HEK293T (cell line): Measurements from ENCODE around the gene CNST.

Experiments
- CTCF ChIA-PET: fragments of 350-600 bp; formaldehyde crosslinking; extraction: SDS; loops from one replicate; lab custom pipeline; 2021; ENCODE audit warnings: antibody characterized with exemption, inconsistent platforms; lab: Yijun Ruan, JAX
- POLR2A ChIA-PET: fragments of 350-600 bp; formaldehyde crosslinking; extraction: SDS; loops from one replicate; lab custom pipeline; 2020; ENCODE audit warnings: antibody characterized with exemption, inconsistent platforms; lab: Yijun Ruan, JAX
- DNase-seq: peaks from one replicate; pipeline ENCODE4 v3.0.0; 2012; ENCODE audit warnings: mixed read lengths; ENCODE audit errors: extremely low spot score
- ARNT ChIP-seq: fragments of 450-650 bp; IDR thresholded peaks from 2 replicates; pipeline ENCODE4 v1.6.1; 2017; ENCODE audit warnings: mild to moderate bottlenecking
- BHLHE40 ChIP-seq: fragments of 450-650 bp; IDR thresholded peaks from 2 replicates; pipeline ENCODE4 v1.6.1; 2016; ENCODE audit warnings: mild to moderate bottlenecking, moderate library complexity, borderline replicate concordance
- CTBP1 ChIP-seq: fragments of 450-650 bp; IDR thresholded peaks from 2 replicates; pipeline ENCODE4 v1.6.1; 2016; ENCODE audit warnings: borderline replicate concordance
- ELF4 ChIP-seq: fragments of 450-650 bp; IDR thresholded peaks from 2 replicates; pipeline ENCODE4 v1.6.1; 2017; ENCODE audit warnings: antibody characterized with exemption
- FOXA1 ChIP-seq: fragments of 450-650 bp; IDR thresholded peaks from 2 replicates; pipeline ENCODE4 v1.6.1; 2016; ENCODE audit warnings: mild to moderate bottlenecking
- FOXK2 ChIP-seq: fragments of 450-650 bp; IDR thresholded peaks from 2 replicates; pipeline ENCODE4 v1.6.1; 2016; ENCODE audit warnings: mild to moderate bottlenecking
- FOXM1 ChIP-seq: fragments of 450-650 bp; IDR thresholded peaks from 2 replicates; pipeline ENCODE4 v1.6.1; 2017; ENCODE audit warnings: mild to moderate bottlenecking, borderline replicate concordance
- HDGF ChIP-seq: fragments of 450-650 bp; IDR thresholded peaks from 2 replicates; pipeline ENCODE4 v1.6.1; 2017; ENCODE audit warnings: antibody characterized with exemption, borderline replicate concordance
- L3MBTL2 ChIP-seq: fragments of 450-650 bp; conservative IDR thresholded peaks from 2 replicates; pipeline ENCODE4 v1.6.1; 2016; ENCODE audit warnings: mild to moderate bottlenecking
- LEF1 ChIP-seq: fragments of 450-650 bp; IDR thresholded peaks from 2 replicates; pipeline ENCODE4 v1.6.1; 2017; ENCODE audit warnings: mild to moderate bottlenecking, borderline replicate concordance
- NFRKB ChIP-seq: fragments of 450-650 bp; IDR thresholded peaks from 2 replicates; pipeline ENCODE4 v1.6.1; 2016; ENCODE audit warnings: mild to moderate bottlenecking, moderate library complexity
- PKNOX1 ChIP-seq: fragments of 450-650 bp; IDR thresholded peaks from 2 replicates; pipeline ENCODE4 v1.6.1; 2016
- SP1 ChIP-seq: fragments of 450-650 bp; IDR thresholded peaks from 2 replicates; pipeline ENCODE4 v1.6.1; 2017
- SUZ12 ChIP-seq: fragments of 450-650 bp; IDR thresholded peaks from 2 replicates; pipeline ENCODE4 v1.6.1; 2016; ENCODE audit warnings: mild to moderate bottlenecking
- TARDBP ChIP-seq: fragments of 450-650 bp; IDR thresholded peaks from 2 replicates; pipeline ENCODE4 v1.6.1; 2016
- ZNF384 ChIP-seq: fragments of 450-650 bp; IDR thresholded peaks from 2 replicates; pipeline ENCODE4 v1.6.1; 2016

The CNST gene

GRCh38 chr1:246680696-246681130 is 114.5 kb downstream of the CNST start:
- no peak for TF ChIP-seq HDGF
- TF ChIP-seq ELF4: no peak
- no peak for TF ChIP-seq TARDBP
- TF ChIP-seq FOXM1: no peak
- TF ChIP-seq LEF1: no peak
- TF ChIP-seq ZNF384: no peak
- TF ChIP-seq NFRKB: no peak
- no peak for TF ChIP-seq SP1
- CTCF ChIA-PET: no interaction called here
- no peak for DNase-seq
- POLR2A ChIA-PET: no interaction called here

- DNase-seq: no peak
- ChIA-PET POLR2A (no interaction called here), CTCF (no interaction called here)
- TF ChIP-seq FOXK2: no peak
- TF ChIP-seq ELF4: no peak
- no peak for TF ChIP-seq NFRKB
- TF ChIP-seq PKNOX1: no peak
- TF ChIP-seq SUZ12: no peak
- no peak for TF ChIP-seq FOXA1
- TF ChIP-seq ARNT: no peak
- no peak for TF ChIP-seq ZNF384
- TF ChIP-seq TARDBP: no peak
- TF ChIP-seq HDGF: no peak
- no peak for TF ChIP-seq FOXM1
- TF ChIP-seq L3MBTL2: no peak
- no peak for TF ChIP-seq SP1
- no peak for TF ChIP-seq BHLHE40
Observed at GRCh38 chr1:246681900-246682895, 115.9 kb downstream of the CNST start.

GRCh38 chr1:246683521-246683920 is 117.3 kb downstream of the CNST start:
- TF ChIP-seq LEF1 (no peak), ZNF384 (no peak), SUZ12 (no peak), NFRKB (no peak), L3MBTL2 (no peak), ELF4 (no peak), FOXA1 (no peak), SP1 (no peak), CTBP1 (no peak), BHLHE40 (no peak), PKNOX1 (no peak), TARDBP (no peak), FOXM1 (no peak), FOXK2 (no peak), HDGF (no peak), ARNT (no peak)
- CTCF ChIA-PET: no interaction called here
- POLR2A ChIA-PET: no interaction called here
- DNase-seq: no peak

- DNase-seq: no peak
Observed at GRCh38 chr1:246687002-246687401, 120.7 kb downstream of the CNST start.

GRCh38 chr1:246689409-246690008 is 123.3 kb downstream of the CNST start:
- TF ChIP-seq HDGF (no peak), ARNT (no peak), SP1 (no peak), LEF1 (no peak), FOXM1 (no peak), PKNOX1 (no peak), ZNF384 (no peak), TARDBP (no peak), FOXK2 (no peak), FOXA1 (no peak), CTBP1 (no peak), SUZ12 (no peak), NFRKB (no peak)
- CTCF ChIA-PET: no interaction called here
- peak; percentile 61 for DNase-seq
- POLR2A ChIA-PET: no interaction called here

More at GRCh38 chr1:246687002-246687401, 120.7 kb downstream of the CNST start:
- TF ChIP-seq TARDBP (no peak), L3MBTL2 (no peak), ZNF384 (no peak), ARNT (no peak), ELF4 (no peak), PKNOX1 (no peak), NFRKB (no peak), FOXK2 (no peak), FOXM1 (no peak), CTBP1 (no peak)
- POLR2A ChIA-PET: no interaction called here
- CTCF ChIA-PET: no interaction called here
